MCF 10A (cell line): ENCODE measurements around the gene FAM50A. TPM values are rescaled to one million over a fixed set of nuclear protein-coding genes. Genes with fewer than 3 reads are reported as not detected.

ENCODE experiments used
- BruUV-seq: library from RNA; stranded (reverse); fragments of 400-500 nt; replicated peaks from 2 replicates; lab custom pipeline; 2021; lab: Mats Ljungman, UMichigan
- CTCF ChIA-PET: fragments of 300-600 bp; sonication (Branson Sonifier 250); formaldehyde crosslinking; extraction: SDS; loops from one replicate; lab custom pipeline; 2021; ENCODE audit warnings: antibody characterized with exemption, inconsistent platforms; lab: Yijun Ruan, JAX
- POLR2A ChIA-PET: fragments of 300-600, 350-650 bp; sonication (Branson Sonifier 250); formaldehyde crosslinking; extraction: SDS; loops from one replicate; lab custom pipeline; 2020; ENCODE audit warnings: antibody characterized with exemption, inconsistent platforms; lab: Yijun Ruan, JAX
- DNase-seq: peaks from one replicate; pipeline ENCODE4 v3.0.0-alpha.2; 2018; ENCODE audit not compliant: unreplicated experiment
- H3K27ac Mint-ChIP-seq: one replicate; pipeline ENCODE4 v1.8.0; 2022; ENCODE audit warnings: mild to moderate bottlenecking, low read depth, mixed read lengths; ENCODE audit not compliant: unreplicated experiment
- H3K27me3 Mint-ChIP-seq: one replicate; pipeline ENCODE4 v1.8.0; 2022; ENCODE audit warnings: mixed read lengths; ENCODE audit not compliant: insufficient read depth, unreplicated experiment
- H3K36me3 Mint-ChIP-seq: one replicate; pipeline ENCODE4 v1.8.0; 2022; ENCODE audit warnings: mild to moderate bottlenecking, moderate library complexity, mixed read lengths; ENCODE audit not compliant: insufficient read depth, unreplicated experiment
- H3K4me1 Mint-ChIP-seq: one replicate; pipeline ENCODE4 v1.8.0; 2022; ENCODE audit warnings: mixed read lengths; ENCODE audit not compliant: insufficient read depth, unreplicated experiment
- H3K4me3 Mint-ChIP-seq: one replicate; pipeline ENCODE4 v1.8.0; 2022; ENCODE audit warnings: mild to moderate bottlenecking, moderate library complexity, mixed read lengths; ENCODE audit not compliant: unreplicated experiment
- H3K9me3 Mint-ChIP-seq: one replicate; pipeline ENCODE4 v1.8.0; 2022; ENCODE audit warnings: mixed read lengths; ENCODE audit not compliant: unreplicated experiment
- intact Hi-C: fragments of 100-400 bp; cut with micrococcal nuclease; formaldehyde crosslinking; loops from 2 replicates; pipeline ENCODE4 v1.14.1; 2022
- total RNA-seq: library from RNA; stranded (reverse); gene quantifications from 2 replicates; pipeline ENCODE4 v1.2.3, GENCODE V29; 2022
- TF ChIP-seq, protein P1 (sequence below): fragments of 200-600 bp; IDR thresholded peaks from one replicate; pipeline ENCODE4 v1.8.0; 2022; ENCODE audit warnings: antibody characterized with exemption, mild to moderate bottlenecking; ENCODE audit not compliant: unreplicated experiment

The FAM50A gene
- total RNA-seq, 1 experiment from 2014 or later: 62.1 TPM

DNA sequence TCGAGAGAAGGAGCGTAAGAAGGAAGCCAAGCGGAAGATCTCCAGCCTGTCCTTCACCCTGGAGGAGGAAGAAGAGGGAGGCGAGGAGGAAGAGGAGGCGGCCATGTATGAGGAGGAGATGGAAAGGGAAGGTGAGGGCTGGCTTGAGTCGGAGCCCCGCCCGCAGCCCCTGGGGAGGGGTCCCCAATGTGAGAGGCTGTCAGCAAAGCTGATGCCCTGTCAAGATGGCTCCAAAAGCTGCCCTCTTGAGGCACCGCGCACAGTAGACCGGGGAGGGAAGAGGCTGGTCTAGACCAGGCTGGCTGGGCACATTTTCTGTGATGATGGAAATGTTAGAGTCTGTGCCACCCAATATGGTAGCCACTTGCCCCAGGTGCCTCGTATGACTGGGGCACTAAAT is 2.5 kb downstream of the FAM50A start:
- peaks cover 19% of the 10 kb centered on the region for H3K27me3 Mint-ChIP-seq
- intact Hi-C loops: no loop called here
- no peak for DNase-seq
- TF ChIP-seq, protein P1, sequence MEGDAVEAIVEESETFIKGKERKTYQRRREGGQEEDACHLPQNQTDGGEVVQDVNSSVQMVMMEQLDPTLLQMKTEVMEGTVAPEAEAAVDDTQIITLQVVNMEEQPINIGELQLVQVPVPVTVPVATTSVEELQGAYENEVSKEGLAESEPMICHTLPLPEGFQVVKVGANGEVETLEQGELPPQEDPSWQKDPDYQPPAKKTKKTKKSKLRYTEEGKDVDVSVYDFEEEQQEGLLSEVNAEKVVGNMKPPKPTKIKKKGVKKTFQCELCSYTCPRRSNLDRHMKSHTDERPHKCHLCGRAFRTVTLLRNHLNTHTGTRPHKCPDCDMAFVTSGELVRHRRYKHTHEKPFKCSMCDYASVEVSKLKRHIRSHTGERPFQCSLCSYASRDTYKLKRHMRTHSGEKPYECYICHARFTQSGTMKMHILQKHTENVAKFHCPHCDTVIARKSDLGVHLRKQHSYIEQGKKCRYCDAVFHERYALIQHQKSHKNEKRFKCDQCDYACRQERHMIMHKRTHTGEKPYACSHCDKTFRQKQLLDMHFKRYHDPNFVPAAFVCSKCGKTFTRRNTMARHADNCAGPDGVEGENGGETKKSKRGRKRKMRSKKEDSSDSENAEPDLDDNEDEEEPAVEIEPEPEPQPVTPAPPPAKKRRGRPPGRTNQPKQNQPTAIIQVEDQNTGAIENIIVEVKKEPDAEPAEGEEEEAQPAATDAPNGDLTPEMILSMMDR: no peak
- H3K9me3 Mint-ChIP-seq: no peaks in the 10 kb centered on the region
- H3K36me3 Mint-ChIP-seq: peaks cover 42% of the 10 kb centered on the region
- no peak overlapping the region for H3K4me3 Mint-ChIP-seq
- POLR2A ChIA-PET: interaction anchor here (1.0 kb wide), 2 partner anchors 11 to 49 kb away, joined by 3 to 4 read pairs; no protein-coding TSS in a partner anchor
- CTCF ChIA-PET: interaction anchor here (0.5 to 0.6 kb wide), 2 partner anchors 45 to 778 kb away, joined by 3 to 4 read pairs; no protein-coding TSS in a partner anchor
- H3K4me1 Mint-ChIP-seq: no peaks in the 10 kb centered on the region
- H3K27ac Mint-ChIP-seq: no peak overlapping the region
- BruUV-seq: no TSS peak

DNA sequence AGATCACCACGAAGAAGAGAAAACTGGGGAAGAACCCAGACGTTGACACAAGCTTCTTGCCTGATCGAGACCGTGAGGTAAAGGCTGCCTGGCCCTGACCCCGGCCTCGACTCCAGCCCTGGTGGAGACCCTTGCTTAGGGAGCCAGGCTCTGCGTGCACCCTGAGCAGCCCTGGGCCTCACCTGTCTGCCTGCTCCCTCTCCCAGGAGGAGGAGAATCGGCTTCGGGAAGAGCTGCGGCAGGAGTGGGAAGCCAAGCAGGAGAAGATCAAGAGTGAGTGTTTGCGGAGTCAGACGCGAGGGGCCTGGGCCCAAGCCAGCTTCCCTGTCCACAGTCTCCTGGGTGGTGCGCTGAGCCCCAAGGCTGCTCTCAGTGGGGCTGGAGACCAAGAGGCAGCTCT is 4.5 kb downstream of the FAM50A start:
- intact Hi-C loops: no loop called here
- Mint-ChIP-seq H3K27me3 (peaks cover 34% of the 10 kb centered on the region), H3K4me1 (no peaks in the 10 kb centered on the region), H3K9me3 (no peaks in the 10 kb centered on the region), H3K36me3 (peaks cover 36% of the 10 kb centered on the region), H3K27ac (no peak overlapping the region), H3K4me3 (no peak overlapping the region)
- no TSS peak for BruUV-seq
- ChIA-PET POLR2A (interaction anchor here (0.5 kb wide), 1 partner anchor 49 kb away, joined by 3 read pairs; no protein-coding TSS in a partner anchor), CTCF (interaction anchor here (0.5 kb wide), 1 partner anchor 28 kb away, joined by 3 read pairs; no protein-coding TSS in a partner anchor)
- DNase-seq: no peak
- TF ChIP-seq, protein P1: no peak

DNA sequence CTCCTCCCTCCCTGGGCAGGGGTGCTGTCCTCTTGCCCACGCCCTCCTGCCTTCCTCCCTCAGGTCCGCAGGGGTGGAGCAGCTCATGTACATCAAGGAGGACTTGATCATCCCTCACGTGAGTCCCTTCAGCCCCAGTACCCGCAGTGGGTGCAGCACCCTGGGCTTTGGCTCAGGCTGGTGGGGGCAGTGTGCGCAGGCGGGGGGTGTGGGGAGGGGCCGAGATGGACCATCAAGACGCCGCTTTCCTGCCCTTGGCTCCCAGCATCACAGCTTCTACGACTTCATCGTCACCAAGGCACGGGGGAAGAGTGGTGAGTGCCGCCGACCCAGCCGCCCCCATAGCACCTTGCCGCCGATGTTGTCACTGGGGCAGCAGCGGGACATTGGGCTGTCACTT is 5.7 kb downstream of the FAM50A start:
- H3K4me1 Mint-ChIP-seq: no peaks in the 10 kb centered on the region
- no peaks in the 10 kb centered on the region for H3K9me3 Mint-ChIP-seq
- TF ChIP-seq, protein P1: no peak
- DNase-seq: no peak
- peaks cover 44% of the 10 kb centered on the region for H3K27me3 Mint-ChIP-seq
- ChIA-PET CTCF (no interaction called here), POLR2A (no interaction called here)
- no peak overlapping the region for H3K4me3 Mint-ChIP-seq
- BruUV-seq: no TSS peak
- intact Hi-C loops: no loop called here
- H3K27ac Mint-ChIP-seq: no peak overlapping the region
- peaks cover 31% of the 10 kb centered on the region for H3K36me3 Mint-ChIP-seq

DNA sequence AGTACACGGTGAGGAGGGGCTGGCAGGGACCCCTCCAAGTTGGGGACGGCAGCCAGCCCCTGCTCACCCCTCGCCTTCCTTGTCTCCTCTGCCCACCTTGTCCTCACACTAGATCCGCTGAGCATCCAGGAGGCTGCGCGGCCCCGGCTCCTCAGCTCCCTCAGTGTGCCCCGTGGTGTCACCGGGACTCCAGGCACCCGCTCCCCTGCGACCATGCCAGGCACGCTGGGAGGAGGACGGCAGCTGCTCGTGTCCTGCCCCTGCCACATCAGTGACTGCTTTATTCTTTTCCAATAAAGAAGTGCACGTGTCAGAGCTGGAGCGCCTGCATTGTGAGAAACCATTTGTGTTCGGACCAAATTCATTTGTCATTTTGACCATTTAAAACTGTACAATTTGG is 6.4 kb downstream of the FAM50A start:
- peaks cover 31% of the 10 kb centered on the region for H3K36me3 Mint-ChIP-seq
- H3K27me3 Mint-ChIP-seq: peaks cover 50% of the 10 kb centered on the region
- DNase-seq: no peak
- TF ChIP-seq, protein P1: no peak
- intact Hi-C loops: no loop called here
- no TSS peak for BruUV-seq
- H3K9me3 Mint-ChIP-seq: no peaks in the 10 kb centered on the region
- no peaks in the 10 kb centered on the region for H3K4me1 Mint-ChIP-seq
- POLR2A ChIA-PET: no interaction called here
- H3K4me3 Mint-ChIP-seq: no peak overlapping the region
- H3K27ac Mint-ChIP-seq: no peak overlapping the region
- CTCF ChIA-PET: no interaction called here
